GM18519 (cell line): Measurements from ENCODE around the gene SPX.

ENCODE experiments used
- ATAC-seq: cut with Tn5 transposase; IDR thresholded peaks from one replicate; pipeline ENCODE4 v1.9.1; 2021; ENCODE audit warnings: mild to moderate bottlenecking, moderate library complexity; ENCODE audit not compliant: unreplicated experiment, low FRiP score

The SPX gene

DNA sequence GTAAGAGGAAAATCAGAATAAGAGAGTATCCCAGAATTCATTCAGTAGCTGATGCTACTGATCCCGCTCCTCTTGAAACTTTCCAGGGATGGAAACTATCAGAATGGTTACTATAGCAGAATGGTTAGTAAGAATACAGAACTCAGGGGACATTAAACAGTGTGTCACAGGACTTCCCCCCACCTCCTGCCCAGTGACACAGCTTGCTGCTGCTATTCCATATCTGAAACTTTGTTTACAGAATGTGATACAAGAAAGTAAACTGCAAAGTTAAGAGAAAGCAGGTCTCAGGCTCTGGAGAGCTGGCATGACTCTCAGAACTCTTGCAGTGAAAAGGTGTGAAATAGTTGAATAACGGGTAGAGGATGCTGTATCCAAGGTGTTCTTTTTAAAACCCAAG, 3.4 kb downstream of the SPX start:
- no peak for ATAC-seq

- ATAC-seq, result no peak
Observed at GRCh38 chr12:21538061-21538653, 12.1 kb downstream of the SPX start.

DNA sequence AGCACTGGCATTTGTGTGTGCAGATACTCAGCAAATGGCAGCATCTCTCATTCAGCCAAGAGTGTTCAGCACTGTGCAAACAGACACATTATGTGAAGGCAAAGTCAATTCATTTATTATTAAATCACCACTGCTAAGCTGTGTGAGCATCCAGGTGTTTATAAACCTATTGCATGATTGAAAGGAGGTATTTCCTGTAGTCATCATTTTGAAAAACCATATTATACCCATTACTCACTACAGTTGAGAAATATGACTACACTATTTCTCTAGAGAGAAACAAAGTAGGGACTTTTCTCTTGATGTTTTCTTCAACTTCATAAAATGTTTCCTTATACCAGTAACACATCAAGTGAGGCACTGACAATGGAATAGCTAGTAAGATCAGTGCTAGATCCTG, 13.7 kb downstream of the SPX start:
- no peak for ATAC-seq

DNA sequence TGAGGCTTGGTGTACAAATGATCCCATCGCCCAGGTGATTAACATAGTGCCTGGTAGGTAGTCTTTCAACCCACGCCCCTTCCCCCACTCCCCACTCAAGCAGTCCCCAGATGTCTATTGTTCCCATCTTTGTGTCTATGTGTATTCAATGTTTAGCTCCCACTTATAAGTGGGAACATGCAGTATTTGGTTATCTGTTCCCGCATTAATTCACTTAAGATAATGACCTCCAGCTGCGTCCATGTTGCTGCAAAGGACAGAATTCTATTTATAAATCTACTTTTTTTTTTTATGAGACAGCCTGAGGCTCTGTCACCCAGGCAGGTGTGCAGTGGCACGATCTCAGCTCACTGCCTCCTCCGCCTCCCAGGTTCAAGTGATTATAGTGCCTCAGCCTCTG, 15.7 kb downstream of the SPX start:
- ATAC-seq, result no peak

DNA sequence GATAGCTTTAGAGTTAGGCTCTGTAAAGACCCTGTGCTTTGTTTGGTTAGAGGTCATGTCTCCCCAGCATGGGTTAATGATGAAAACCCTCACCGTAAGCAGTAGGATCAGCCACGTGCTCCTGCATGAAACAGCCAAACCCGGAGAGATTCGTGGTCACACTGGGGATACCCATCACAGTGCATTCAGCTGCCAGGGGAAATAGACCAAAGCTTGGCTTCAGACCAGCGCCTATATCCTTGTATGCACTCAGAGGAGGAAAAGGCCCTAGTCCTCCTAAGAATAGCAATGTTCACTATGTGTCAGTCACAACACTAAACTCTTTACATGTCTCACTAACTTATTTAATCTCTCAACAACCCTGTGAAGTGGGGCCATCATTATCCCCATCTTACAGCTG, 16.3 kb downstream of the SPX start:
- ATAC-seq, result no peak

DNA sequence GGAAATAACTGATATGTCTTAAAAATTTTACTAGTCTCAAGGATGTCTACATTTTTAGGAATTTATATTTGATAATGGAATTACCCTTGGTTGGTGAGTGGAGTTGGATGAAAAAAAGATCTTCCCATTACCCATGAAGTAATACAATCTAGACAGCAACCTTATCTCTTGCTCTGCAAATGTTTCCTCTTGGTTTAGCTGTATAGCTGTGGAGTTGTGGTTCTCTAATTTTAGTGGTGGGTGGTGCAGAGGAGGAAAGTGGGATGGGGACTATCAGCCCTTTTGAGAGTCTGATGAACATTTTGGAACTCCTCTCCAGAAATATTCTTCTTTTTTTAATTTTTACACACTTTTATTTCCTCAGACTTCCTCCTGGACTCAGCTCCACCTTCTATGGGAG, 17.1 kb downstream of the SPX start:
- no peak for ATAC-seq

GRCh38 chr12:21545557-21545956, 19.5 kb downstream of the SPX start:
- no peak for ATAC-seq

GRCh38 chr12:21546716-21547115, 20.6 kb downstream of the SPX start:
- ATAC-seq, result no peak

DNA sequence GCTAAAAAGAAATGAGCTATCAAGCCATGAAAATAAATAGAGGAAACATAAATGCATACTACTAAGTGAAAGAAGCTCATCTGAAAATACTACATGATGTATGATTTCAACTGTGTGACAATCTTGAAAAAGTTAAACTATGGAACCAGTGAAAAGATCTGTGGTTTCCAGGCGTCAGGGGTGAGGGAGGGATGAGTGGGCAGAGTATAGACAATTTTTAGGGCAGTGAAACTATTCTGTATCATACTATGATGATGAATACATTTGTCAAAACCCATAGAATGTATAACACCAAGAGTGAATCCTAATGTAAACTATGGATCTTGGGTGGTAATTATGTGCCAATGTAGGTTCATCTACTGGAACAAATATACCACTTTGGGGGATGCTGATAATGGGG, 21.3 kb downstream of the SPX start:
- ATAC-seq, result no peak

DNA sequence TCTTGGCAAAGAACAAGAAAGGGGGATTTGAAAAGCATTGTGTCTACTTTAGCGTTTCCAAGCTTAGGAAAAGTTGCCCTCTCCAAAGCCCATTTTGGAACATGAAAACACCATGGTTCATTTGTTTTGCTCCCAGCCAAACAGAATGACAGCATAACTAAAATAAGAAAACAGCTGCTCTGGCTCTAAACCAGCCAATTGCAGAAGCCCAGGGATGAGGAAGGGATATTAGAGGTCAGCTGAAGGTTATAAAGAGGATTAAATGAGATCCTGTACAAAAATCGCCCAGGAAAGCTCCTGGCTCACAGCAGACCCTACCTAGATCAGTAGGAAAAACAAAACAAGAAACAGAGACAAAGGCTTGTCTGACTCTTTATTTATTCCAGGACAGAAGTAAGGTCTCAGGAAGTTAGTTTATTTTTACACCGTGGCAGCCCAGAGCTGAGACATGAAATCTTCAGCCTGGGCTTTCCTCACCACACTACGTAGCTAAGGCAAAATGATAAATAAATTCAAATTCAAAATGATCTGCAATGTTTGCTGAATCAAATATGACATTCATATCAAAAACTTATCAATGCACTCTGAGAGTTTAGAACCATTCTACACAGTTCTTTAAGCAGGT, 25.9 kb downstream of the SPX start:
- no peak for ATAC-seq

- ATAC-seq, result no peak
Observed at GRCh38 chr12:21552635-21553328, 26.7 kb downstream of the SPX start.

DNA sequence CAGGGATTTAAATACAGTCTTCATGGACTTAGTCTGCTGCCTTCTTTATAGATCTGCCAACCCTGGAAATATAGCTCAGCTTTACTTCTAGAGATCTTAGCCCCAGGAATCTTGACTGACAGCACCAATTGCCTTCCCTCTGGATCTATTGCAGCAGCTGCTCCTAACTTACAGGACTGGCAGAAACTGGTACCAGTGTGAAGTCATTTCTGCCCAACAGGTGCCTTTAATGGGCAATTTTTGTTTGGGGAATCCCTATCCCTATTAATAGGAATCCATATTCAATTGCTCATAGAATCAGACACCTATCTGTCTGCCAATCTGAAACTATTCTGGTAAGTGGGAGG, 27.2 kb downstream of the SPX start:
- ATAC-seq, result no peak

DNA sequence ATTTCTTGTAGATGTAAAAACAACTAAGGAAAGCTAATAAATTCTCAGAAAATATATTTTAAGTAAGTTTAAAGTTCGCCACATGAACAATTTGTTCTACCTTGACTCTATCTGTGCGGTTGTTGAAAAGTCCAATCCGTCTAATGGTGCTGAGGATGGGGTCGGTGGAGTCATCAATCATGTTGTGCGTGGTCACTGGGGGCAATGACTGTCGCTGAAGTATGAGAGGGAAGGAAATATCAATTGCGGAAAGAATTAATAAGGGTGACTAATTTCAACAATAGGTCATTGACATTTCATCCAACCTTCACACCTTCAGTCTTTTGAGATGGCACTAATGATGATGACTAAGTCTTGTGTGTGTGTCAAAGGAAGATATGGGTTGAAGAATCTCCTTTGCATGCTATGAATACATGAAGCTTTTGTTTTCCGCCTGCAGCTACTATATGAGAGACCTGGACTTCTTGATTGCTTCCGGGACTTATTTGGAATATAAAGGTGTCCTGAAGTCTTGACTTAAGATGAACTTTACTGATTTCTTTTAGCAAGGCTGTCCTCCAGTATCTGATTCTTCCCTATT, 32.1 kb downstream of the SPX start:
- no peak for ATAC-seq

DNA sequence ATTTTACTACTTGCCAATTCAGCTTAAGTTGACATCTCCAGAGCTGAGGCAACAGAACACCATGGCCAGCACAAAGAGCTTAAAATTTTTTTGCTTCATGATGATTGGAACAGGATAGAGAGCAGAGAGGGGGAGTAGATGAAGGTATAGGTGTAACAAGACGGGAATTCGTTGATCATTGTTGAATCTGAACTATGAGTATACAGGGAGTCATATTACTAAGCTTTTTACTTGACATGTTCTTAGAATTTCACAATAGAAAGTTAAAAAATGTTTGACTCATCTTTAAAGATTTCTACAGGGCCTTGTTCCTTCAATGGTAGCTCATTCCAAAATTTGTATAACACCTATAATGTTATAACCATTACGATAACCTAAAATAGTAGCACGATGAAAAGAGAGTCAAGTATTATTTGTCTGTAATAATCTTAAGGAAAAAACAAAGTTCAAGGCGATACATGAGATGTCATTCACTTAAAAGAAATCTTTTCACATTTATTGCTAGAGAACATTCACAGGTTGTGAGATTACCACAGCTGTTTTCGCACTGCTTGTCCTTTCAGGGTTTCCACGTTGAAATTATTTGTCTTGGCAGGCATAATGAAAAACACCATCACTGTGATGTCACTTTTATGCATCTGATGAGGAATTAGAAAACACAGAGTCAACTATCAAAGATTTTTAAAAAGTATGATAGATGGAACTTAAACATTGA, 33.9 kb downstream of the SPX start:
- no peak for ATAC-seq

DNA sequence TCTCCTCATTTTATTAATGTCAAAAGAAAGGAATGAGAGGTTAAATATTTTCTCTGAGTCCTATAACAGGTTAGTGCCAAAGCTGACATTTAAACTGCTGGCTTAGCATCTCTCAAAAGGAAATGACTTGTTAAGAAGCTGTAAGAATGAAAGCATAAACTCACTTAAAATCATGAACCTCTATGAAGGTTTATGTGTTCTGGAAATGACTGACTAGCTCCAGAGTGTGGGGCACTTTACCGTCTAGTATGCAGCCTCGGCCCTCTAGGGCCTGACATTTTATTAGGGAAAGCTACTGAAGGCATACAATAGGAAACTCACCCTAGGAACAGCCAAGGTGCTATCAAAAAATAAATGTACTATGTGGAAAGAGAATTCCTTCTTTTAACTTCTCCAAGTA, 35.1 kb downstream of the SPX start:
- no peak for ATAC-seq

DNA sequence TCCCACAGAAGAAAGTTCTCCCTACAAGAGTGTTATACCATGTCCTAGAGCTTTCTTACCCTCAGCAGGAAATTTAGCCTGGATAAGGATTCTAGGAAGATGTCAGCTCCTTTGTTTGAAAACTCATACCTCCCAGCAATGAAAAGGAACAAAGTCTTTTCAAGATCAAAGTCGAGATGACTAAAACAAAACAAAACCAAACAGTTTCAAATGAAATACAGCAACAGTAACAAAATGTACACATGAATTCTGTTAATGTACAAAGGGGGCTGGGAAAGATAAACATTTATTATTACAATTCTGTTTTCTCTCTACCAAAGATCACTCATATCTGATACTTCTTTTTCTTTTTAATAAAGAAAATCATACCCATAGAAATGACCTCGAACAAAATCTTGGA, 36.8 kb downstream of the SPX start:
- no peak for ATAC-seq

- ATAC-seq, result no peak
Observed at GRCh38 chr12:21566223-21566906, 40.3 kb downstream of the SPX start.

DNA sequence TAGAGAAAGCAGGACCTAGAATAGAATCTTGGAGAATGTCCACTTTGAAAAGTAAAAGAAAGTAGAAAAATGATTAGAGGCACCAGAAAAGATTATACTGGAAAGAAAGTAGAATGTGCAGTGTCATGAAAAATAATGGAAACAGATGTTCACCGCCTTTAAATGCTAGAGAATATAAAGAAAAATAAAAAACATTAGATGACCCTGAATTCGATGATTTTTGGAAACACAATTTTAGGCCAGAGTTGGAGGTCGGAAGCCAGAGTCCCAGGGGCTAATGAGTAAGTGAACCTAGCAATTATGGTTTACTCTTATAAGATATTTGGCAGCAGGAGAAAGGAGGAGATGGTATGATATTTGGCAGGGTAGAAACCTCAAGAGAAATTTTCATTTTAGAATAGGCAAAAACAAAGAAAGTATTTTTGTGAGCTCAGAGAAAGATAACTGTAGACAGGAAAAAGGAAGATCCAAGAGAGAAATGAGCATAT, 40.9 kb downstream of the SPX start:
- no peak for ATAC-seq

GRCh38 chr12:21568115-21568514, 42.0 kb downstream of the SPX start:
- no peak for ATAC-seq

GRCh38 chr12:21571046-21571445, 45.0 kb downstream of the SPX start:
- ATAC-seq, result no peak
